Karpas-422 (cell line): ENCODE data around the gene UBASH3A. TPM values are rescaled to one million over a fixed set of nuclear protein-coding genes. Genes with fewer than 3 reads are reported as not detected.
A peak's percentile ranks its signal among the peaks of the same experiment; 100 is the strongest.

ENCODE experiments used
- DNase-seq: peaks from one replicate; pipeline ENCODE4 v3.0.0-alpha.2; 2015
- H2AFZ ChIP-seq: fragments of 200-600 bp; sonication (generic); 2 replicates; pipeline ENCODE4 v1.6.1; 2014; ENCODE audit warnings: antibody characterized with exemption, low read length, mixed read lengths
- H3K27ac ChIP-seq: fragments of 200-600 bp; sonication (generic); 2 replicates; pipeline ENCODE4 v1.5.1; 2014; ENCODE audit warnings: mild to moderate bottlenecking, low read length, moderate library complexity
- H3K27me3 ChIP-seq: fragments of 200-600 bp; sonication (generic); 2 replicates; pipeline ENCODE4 v1.6.1; 2014; ENCODE audit warnings: low read length, mixed read lengths
- H3K36me3 ChIP-seq: fragments of 200-600 bp; sonication (generic); 2 replicates; pipeline ENCODE4 v1.6.1; 2014; ENCODE audit warnings: low read length, mixed read lengths; ENCODE audit not compliant: insufficient read depth
- H3K4me1 ChIP-seq: fragments of 200-600 bp; sonication (generic); 2 replicates; pipeline ENCODE4 v1.6.1; 2014; ENCODE audit warnings: mild to moderate bottlenecking, low read length, mixed read lengths
- H3K4me2 ChIP-seq: fragments of 200-600 bp; sonication (generic); 2 replicates; pipeline ENCODE4 v1.6.1; 2014; ENCODE audit warnings: low read length, low read depth, mild to moderate bottlenecking; ENCODE audit not compliant: poor library complexity, severe bottlenecking
- H3K4me3 ChIP-seq: fragments of 200-600 bp; sonication (generic); 2 replicates; pipeline ENCODE4 v1.5.1; 2014; ENCODE audit warnings: mild to moderate bottlenecking, antibody characterized with exemption, low read length, mixed read lengths
- H3K79me2 ChIP-seq: fragments of 200-600 bp; sonication (generic); 2 replicates; pipeline ENCODE4 v1.6.1; 2014; ENCODE audit warnings: mild to moderate bottlenecking, low read length, mixed read lengths
- H3K9ac ChIP-seq: fragments of 200-600 bp; sonication (generic); 2 replicates; pipeline ENCODE4 v1.6.0; 2014; ENCODE audit warnings: low read length
- H3K9me2 ChIP-seq: fragments of 200-600 bp; sonication (generic), shearing (Covaris generic); replicated peaks from 2 replicates; pipeline ENCODE4 v1.6.0; 2014; ENCODE audit warnings: mild to moderate bottlenecking, low read length, moderate library complexity; ENCODE audit not compliant: insufficient read depth
- H3K9me3 ChIP-seq: fragments of 300-700, 200-600 bp; sonication (generic); 2 replicates; pipeline ENCODE4 v1.6.1; 2014; ENCODE audit warnings: low read length, mixed read lengths
- H4K20me1 ChIP-seq: fragments of 200-600 bp; sonication (generic); 2 replicates; pipeline ENCODE4 v1.6.1; 2014; ENCODE audit warnings: mild to moderate bottlenecking, antibody characterized with exemption, low read length, low read depth; ENCODE audit not compliant: insufficient read depth
- total RNA-seq: library from RNA; depleted of rRNA; stranded (reverse); fragments of >200 nt; shearing (Covaris generic); gene quantifications from 2 replicates; pipeline ENCODE4 v1.2.3, GENCODE V29; 2014; ENCODE audit warnings: low replicate concordance

UBASH3A gene
- total RNA-seq, 1 experiment from 2014 or later: not detected

GRCh38 chr21:42395905-42396651 is 7.6 kb upstream of the UBASH3A start, which contains the start of gene TMPRSS3:
TMPRSS3 (minus strand) TSS chr21:42396052; CDS start chr21:42395417, 635 bp downstream.
- peak within 1 kb of the TSS; percentile 36; the same call in 1 of the 2 replicates for H3K4me3 ChIP-seq
- no peaks in the 10 kb centered on the region for H4K20me1 ChIP-seq
- H3K79me2 ChIP-seq: no peaks in the 10 kb centered on the region
- H3K9ac ChIP-seq: no peak within 1 kb of the TSS
- H3K9me2 ChIP-seq: no peaks in the 10 kb centered on the region
- no peak for DNase-seq
- peaks cover 51% of the 10 kb centered on the region for H3K4me1 ChIP-seq
- H2AFZ ChIP-seq: no peak within 1 kb of the TSS
- H3K27ac ChIP-seq: no peak within 1 kb of the TSS
- no peaks in the 10 kb centered on the region for H3K9me3 ChIP-seq
- no peaks in the 10 kb centered on the region for H3K36me3 ChIP-seq
- no peaks in the 10 kb centered on the region for H3K27me3 ChIP-seq
- peak within 1 kb of the TSS; percentile 66 for H3K4me2 ChIP-seq

- Histone ChIP-seq H3K27ac (no peak overlapping the region), H3K9me2 (no peaks in the 10 kb centered on the region), H3K4me3 (peak overlapping the region; percentile 36; the same call in 1 of the 2 replicates), H3K79me2 (no peaks in the 10 kb centered on the region), H4K20me1 (no peaks in the 10 kb centered on the region), H3K4me2 (peak overlapping the region; percentile 66), H3K4me1 (peaks cover 61% of the 10 kb centered on the region), H3K27me3 (no peaks in the 10 kb centered on the region; the same call in 1 of the 2 replicates), H3K9me3 (peaks cover 5% of the 10 kb centered on the region), H2AFZ (no peak overlapping the region), H3K9ac (no peak overlapping the region), H3K36me3 (no peaks in the 10 kb centered on the region; the same call in 1 of the 2 replicates)
- peak; percentile 78 for DNase-seq
Measured at GRCh38 chr21:42396799-42397745, 6.6 kb upstream of the UBASH3A start.

- H3K9me3 ChIP-seq: peaks cover 7% of the 10 kb centered on the region
- no peak overlapping the region; the same call in 1 of the 2 replicates for H3K4me3 ChIP-seq
- no peaks in the 10 kb centered on the region for H4K20me1 ChIP-seq
- no peak overlapping the region for H2AFZ ChIP-seq
- H3K79me2 ChIP-seq: no peaks in the 10 kb centered on the region
- H3K4me2 ChIP-seq: peak overlapping the region; percentile 66
- no peaks in the 10 kb centered on the region; the same call in 1 of the 2 replicates for H3K27me3 ChIP-seq
- H3K4me1 ChIP-seq: peaks cover 64% of the 10 kb centered on the region
- H3K36me3 ChIP-seq: no peaks in the 10 kb centered on the region; the same call in 1 of the 2 replicates
- no peak overlapping the region for H3K9ac ChIP-seq
- no peaks in the 10 kb centered on the region for H3K9me2 ChIP-seq
- no peak overlapping the region for H3K27ac ChIP-seq
- DNase-seq: no peak
Measured at GRCh38 chr21:42397746-42398394, 5.8 kb upstream of the UBASH3A start.

GRCh38 chr21:42398436-42399028 is 5.2 kb upstream of the UBASH3A start:
- no peak overlapping the region for H2AFZ ChIP-seq
- no peak overlapping the region for H3K9ac ChIP-seq
- H3K79me2 ChIP-seq: no peaks in the 10 kb centered on the region
- H3K27me3 ChIP-seq: no peaks in the 10 kb centered on the region; the same call in 1 of the 2 replicates
- no peaks in the 10 kb centered on the region; the same call in 1 of the 2 replicates for H3K36me3 ChIP-seq
- peaks cover 60% of the 10 kb centered on the region for H3K4me1 ChIP-seq
- no peak overlapping the region for H3K4me3 ChIP-seq
- peaks cover 7% of the 10 kb centered on the region for H3K9me3 ChIP-seq
- peak; percentile 51 for DNase-seq
- no peaks in the 10 kb centered on the region for H4K20me1 ChIP-seq
- no peaks in the 10 kb centered on the region for H3K9me2 ChIP-seq
- no peak overlapping the region for H3K27ac ChIP-seq
- peak overlapping the region; percentile 19 for H3K4me2 ChIP-seq

- no peak for DNase-seq
- Histone ChIP-seq H2AFZ (no peak overlapping the region), H3K27ac (no peak overlapping the region), H3K36me3 (no peaks in the 10 kb centered on the region; the same call in 1 of the 2 replicates), H3K4me2 (no peak overlapping the region), H4K20me1 (no peaks in the 10 kb centered on the region), H3K9me3 (peaks cover 7% of the 10 kb centered on the region), H3K79me2 (no peaks in the 10 kb centered on the region), H3K4me1 (peaks cover 66% of the 10 kb centered on the region), H3K9ac (no peak overlapping the region), H3K9me2 (no peaks in the 10 kb centered on the region), H3K27me3 (no peaks in the 10 kb centered on the region; the same call in 1 of the 2 replicates), H3K4me3 (no peak overlapping the region)
Measured at GRCh38 chr21:42400525-42400924, 3.2 kb upstream of the UBASH3A start.

GRCh38 chr21:42401154-42401553 is 2.5 kb upstream of the UBASH3A start:
- H3K9me2 ChIP-seq: no peaks in the 10 kb centered on the region
- H3K9ac ChIP-seq: no peak overlapping the region
- no peaks in the 10 kb centered on the region; the same call in 1 of the 2 replicates for H3K36me3 ChIP-seq
- H3K27ac ChIP-seq: no peak overlapping the region
- H3K79me2 ChIP-seq: no peaks in the 10 kb centered on the region
- H3K27me3 ChIP-seq: no peaks in the 10 kb centered on the region; the same call in 1 of the 2 replicates
- H3K4me2 ChIP-seq: no peak overlapping the region
- H2AFZ ChIP-seq: no peak overlapping the region
- no peak overlapping the region for H3K4me3 ChIP-seq
- no peaks in the 10 kb centered on the region for H4K20me1 ChIP-seq
- H3K9me3 ChIP-seq: peaks cover 7% of the 10 kb centered on the region
- no peak for DNase-seq
- H3K4me1 ChIP-seq: peaks cover 65% of the 10 kb centered on the region

GRCh38 chr21:42401820-42402251 is 1.9 kb upstream of the UBASH3A start:
- Histone ChIP-seq H3K4me1 (peaks cover 65% of the 10 kb centered on the region), H3K9me2 (no peaks in the 10 kb centered on the region), H3K4me3 (0 out of 2 replicates have a peak overlapping the region, but pooled peaks have one; percentile 26), H2AFZ (no peak overlapping the region), H3K36me3 (no peaks in the 10 kb centered on the region; the same call in 1 of the 2 replicates), H3K9ac (no peak overlapping the region), H3K79me2 (no peaks in the 10 kb centered on the region), H4K20me1 (no peaks in the 10 kb centered on the region), H3K4me2 (peak overlapping the region; percentile 12), H3K27ac (no peak overlapping the region), H3K9me3 (peaks cover 7% of the 10 kb centered on the region), H3K27me3 (no peaks in the 10 kb centered on the region; the same call in 1 of the 2 replicates)
- peak; percentile 61 for DNase-seq
